ENCODE results near the gene HLF.

HLF gene

GRCh38 chr17:55274355-55275255 lies 9.8 kb downstream of the HLF start:
- no peak for TF ChIP-seq TEAD4 (IDR thresholded peaks at IDR 0.05)
- no peak for TF ChIP-seq FOXM1 (IDR thresholded peaks at IDR 0.05; ENCODE audit: borderline replicate concordance, low read depth)
- no peak for TF ChIP-seq ZBTB7A (IDR thresholded peaks at IDR 0.05; ENCODE audit: low read depth)
- no peak for TF ChIP-seq EGR1 (IDR thresholded peaks at IDR 0.05)
- no peak for TF ChIP-seq EP300 (IDR thresholded peaks at IDR 0.05; ENCODE audit: borderline replicate concordance)
- TF ChIP-seq CEBPB (IDR thresholded peaks at IDR 0.05): no peak
- no peak for TF ChIP-seq TCF12 (IDR thresholded peaks at IDR 0.05; ENCODE audit: low read depth)
- no peak for TF ChIP-seq YY1 (IDR thresholded peaks at IDR 0.05; ENCODE audit: low read depth)
- TF ChIP-seq MAX (IDR thresholded peaks at IDR 0.05): no peak
- TF ChIP-seq NFIC (IDR thresholded peaks at IDR 0.05): no peak

GRCh38 chr17:55275894-55276804 lies 11.4 kb downstream of the HLF start:
- TF ChIP-seq EP300 (IDR thresholded peaks at IDR 0.05; ENCODE audit: borderline replicate concordance) (no peak), NFIC (IDR thresholded peaks at IDR 0.05) (no peak), EGR1 (IDR thresholded peaks at IDR 0.05) (no peak), TEAD4 (IDR thresholded peaks at IDR 0.05) (no peak), RAD21 (IDR thresholded peaks at IDR 0.05; ENCODE audit: low read depth) (no peak), ZBTB7A (IDR thresholded peaks at IDR 0.05; ENCODE audit: low read depth) (no peak), TCF12 (IDR thresholded peaks at IDR 0.05; ENCODE audit: low read depth) (no peak), MAX (IDR thresholded peaks at IDR 0.05) (no peak), CREB1 (IDR thresholded peaks at IDR 0.05; ENCODE audit: low read depth) (no peak), REST (IDR thresholded peaks at IDR 0.05; ENCODE audit: low read depth) (no peak), CEBPB (IDR thresholded peaks at IDR 0.05) (no peak), FOXM1 (IDR thresholded peaks at IDR 0.05; ENCODE audit: borderline replicate concordance, low read depth) (no peak)
- TF ChIP-seq, protein P1, sequence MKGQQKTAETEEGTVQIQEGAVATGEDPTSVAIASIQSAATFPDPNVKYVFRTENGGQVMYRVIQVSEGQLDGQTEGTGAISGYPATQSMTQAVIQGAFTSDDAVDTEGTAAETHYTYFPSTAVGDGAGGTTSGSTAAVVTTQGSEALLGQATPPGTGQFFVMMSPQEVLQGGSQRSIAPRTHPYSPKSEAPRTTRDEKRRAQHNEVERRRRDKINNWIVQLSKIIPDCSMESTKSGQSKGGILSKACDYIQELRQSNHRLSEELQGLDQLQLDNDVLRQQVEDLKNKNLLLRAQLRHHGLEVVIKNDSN (IDR thresholded peaks at IDR 0.05): no peak

DNA sequence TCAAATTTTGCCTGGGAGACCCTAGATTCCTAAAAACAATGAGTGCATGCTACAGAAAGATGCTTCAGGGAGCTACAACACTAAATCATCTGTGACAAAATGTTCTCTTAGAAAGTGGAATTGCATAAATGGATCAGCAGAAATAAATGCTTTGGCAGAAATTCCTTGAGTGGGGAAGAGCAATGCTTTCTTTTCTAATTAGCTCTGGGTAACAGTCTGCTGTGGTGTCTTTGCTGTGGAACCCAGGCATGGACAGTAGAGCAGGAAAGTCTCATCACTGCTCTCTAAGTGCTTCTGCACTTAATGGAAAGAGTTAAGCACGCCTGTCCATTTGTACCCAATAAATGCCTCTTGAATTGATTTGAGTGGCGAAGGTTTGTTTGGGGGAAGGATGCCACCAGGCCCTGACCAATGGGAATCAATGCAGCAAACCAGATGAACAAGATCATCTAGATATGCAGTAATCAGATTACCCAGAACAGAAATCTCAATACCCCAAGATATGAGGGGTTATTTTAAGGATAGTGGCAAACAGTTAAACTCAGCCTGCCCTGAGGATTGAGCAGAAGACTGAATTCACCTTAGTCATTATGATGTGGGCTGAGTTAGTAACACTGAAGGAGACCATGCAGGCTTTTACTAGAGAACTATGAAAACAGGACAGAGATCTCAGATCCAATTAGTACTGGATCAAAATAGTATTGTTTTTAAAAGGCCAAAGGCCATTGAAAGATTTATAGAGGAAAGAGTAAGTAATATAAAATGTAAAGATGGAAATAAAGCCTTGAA lies 13.6 kb downstream of the HLF start:
- TF ChIP-seq, protein P1 (IDR thresholded peaks at IDR 0.05): no peak
- no peak for TF ChIP-seq NFIC (IDR thresholded peaks at IDR 0.05)

DNA sequence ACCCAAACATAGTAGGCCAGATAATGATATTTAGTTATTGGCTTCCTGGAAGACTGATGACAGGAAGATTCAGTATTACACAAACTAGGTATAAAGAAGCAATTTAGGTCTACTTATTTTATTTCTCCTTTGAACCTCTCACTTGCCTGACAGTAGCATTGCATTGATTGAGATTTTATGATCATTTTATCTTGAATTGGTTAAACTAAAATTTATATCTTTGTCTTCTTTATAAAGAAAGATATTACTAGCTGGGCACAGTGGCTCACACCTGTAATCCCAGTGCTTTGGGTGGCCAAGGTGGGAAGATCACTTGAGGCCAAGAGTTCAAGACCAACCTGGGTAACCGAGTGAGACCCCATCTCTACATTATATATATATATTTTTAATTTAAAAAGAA lies 14.4 kb downstream of the HLF start:
- TF ChIP-seq TEAD4 (IDR thresholded peaks at IDR 0.05) (no peak), ZBTB7A (IDR thresholded peaks at IDR 0.05; ENCODE audit: low read depth) (no peak), CREB1 (IDR thresholded peaks at IDR 0.05; ENCODE audit: low read depth) (no peak), TCF12 (IDR thresholded peaks at IDR 0.05; ENCODE audit: low read depth) (no peak), CEBPB (IDR thresholded peaks at IDR 0.05) (no peak), MAX (IDR thresholded peaks at IDR 0.05) (no peak), REST (IDR thresholded peaks at IDR 0.05; ENCODE audit: low read depth) (no peak), TAF1 (IDR thresholded peaks at IDR 0.05; ENCODE audit: low read depth) (no peak), EP300 (IDR thresholded peaks at IDR 0.05; ENCODE audit: borderline replicate concordance) (no peak), YY1 (IDR thresholded peaks at IDR 0.05; ENCODE audit: low read depth) (no peak), RAD21 (IDR thresholded peaks at IDR 0.05; ENCODE audit: low read depth) (no peak), NFIC (IDR thresholded peaks at IDR 0.05) (no peak), FOXM1 (IDR thresholded peaks at IDR 0.05; ENCODE audit: borderline replicate concordance, low read depth) (no peak), EGR1 (IDR thresholded peaks at IDR 0.05) (no peak)
- TF ChIP-seq, protein P1 (IDR thresholded peaks at IDR 0.05): no peak
